GM10248 (cell line): ENCODE results near the gene MPL.

ENCODE experiments used
- CTCF ChIA-PET: fragments of 300-600 bp; sonication (Branson Sonifier 250); formaldehyde crosslinking; extraction: SDS; loops from one replicate; lab custom pipeline; 2021; ENCODE audit warnings: antibody characterized with exemption; lab: Yijun Ruan, JAX
- POLR2A ChIA-PET: fragments of 350-650 bp; sonication (Branson Sonifier 250); formaldehyde crosslinking; extraction: SDS; loops from one replicate; lab custom pipeline; 2020; ENCODE audit warnings: antibody characterized with exemption; lab: Yijun Ruan, JAX
- DNase-seq: peaks from one replicate; pipeline ENCODE4 v3.0.0; 2012; ENCODE audit errors: extremely low spot score
- CTCF ChIP-seq: IDR thresholded peaks from 2 replicates; pipeline ENCODE4 v1.5.1; 2012; ENCODE audit warnings: mild to moderate bottlenecking, low read depth; ENCODE audit errors: extremely low read depth, missing control alignments, control extremely low read depth

MPL gene

DNA sequence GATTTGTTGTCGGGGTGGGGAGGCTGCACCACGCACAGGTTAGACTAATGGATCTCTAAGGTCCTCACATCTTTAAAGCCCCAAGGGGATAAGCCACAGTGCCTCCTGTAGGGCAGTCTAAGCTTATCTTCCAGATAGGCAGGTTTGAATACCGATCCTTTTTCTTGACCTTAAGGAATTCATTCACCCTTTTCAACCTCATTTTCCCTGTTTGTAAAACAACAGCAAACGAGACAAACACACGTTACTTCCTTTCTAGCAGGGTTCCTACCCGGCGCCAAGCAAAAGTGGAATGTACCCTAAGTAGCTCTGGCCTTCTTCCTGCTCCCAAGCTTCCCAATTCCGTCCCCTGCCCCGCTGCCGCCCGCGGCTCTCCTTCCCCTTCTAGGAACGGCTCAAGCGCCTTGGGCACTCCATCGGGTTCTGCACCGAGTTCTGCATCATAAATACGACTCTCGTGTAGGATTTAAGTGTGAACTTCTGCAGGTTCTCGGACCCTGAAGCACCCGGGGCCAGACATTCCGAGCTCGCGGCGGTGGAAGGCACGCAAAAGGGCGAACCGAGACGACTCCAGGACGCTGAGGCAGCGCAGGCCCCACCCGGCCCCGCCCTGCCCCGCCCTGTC is 20.6 kb downstream of the MPL start:
- TF ChIP-seq CTCF, result peak; percentile 44
- peak; percentile 71 for DNase-seq
- POLR2A ChIA-PET, result interaction anchor here (0.6 to 1.6 kb wide), 5 partner anchors 9 to 402 kb away, joined by 3 to 13 read pairs (median 4); partner anchors contain the start of gene ELOVL1
- CTCF ChIA-PET, result interaction anchor here (0.8 to 3.0 kb wide), 9 partner anchors 9 to 132 kb away, joined by 3 to 12 read pairs (median 4); partner anchors contain the start of gene ELOVL1

DNA sequence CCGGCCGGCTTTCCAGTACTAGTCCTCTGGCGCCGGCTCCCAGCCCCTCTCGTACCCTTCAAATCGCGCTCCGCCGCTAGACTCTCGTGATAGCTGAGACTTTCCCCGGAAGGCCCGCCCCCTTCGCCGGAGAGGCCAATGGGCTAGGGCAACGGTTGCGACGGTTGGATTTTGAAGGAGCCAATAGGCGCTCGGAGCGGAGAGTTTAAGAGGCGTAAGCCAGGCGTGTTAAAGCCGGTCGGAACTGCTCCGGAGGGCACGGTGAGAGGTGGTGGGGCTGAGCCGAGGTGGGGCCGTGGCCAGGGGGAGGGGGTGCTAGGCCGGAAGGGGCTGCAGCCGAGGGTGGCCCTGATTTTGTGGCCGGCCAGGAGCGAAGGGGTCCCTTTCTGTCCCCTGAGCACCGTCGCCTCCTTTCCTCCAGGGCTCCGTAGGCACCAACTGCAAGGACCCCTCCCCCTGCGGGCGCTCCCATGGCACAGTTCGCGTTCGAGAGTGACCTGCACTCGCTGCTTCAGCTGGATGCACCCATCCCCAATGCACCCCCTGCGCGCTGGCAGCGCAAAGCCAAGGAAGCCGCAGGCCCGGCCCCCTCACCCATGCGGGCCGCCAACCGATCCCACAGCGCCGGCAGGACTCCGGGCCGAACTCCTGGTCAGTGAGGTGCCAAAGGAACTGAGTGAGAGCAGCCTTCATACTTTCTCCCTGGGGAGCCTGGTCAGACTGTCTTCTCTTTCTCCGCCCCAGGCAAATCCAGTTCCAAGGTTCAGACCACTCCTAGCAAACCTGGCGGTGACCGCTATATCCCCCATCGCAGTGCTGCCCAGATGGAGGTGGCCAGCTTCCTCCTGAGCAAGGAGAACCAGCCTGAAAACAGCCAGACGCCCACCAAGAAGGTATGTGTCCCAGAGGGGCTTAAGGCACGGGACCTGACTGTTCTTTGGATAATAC is 21.4 kb downstream of the MPL start, which contains the start of gene CDC20:
Gene CDC20, plus strand, starts transcription at position 236 of the 948 bp plus-strand sequence. Its CDS starts 235 bp downstream, at position 471.
- DNase-seq, result peak; percentile 97
- POLR2A ChIA-PET, result interaction anchor here (0.6 to 1.6 kb wide), 5 partner anchors 8 to 403 kb away, joined by 3 to 13 read pairs (median 4); partner anchors contain the start of gene ELOVL1
- CTCF ChIA-PET, result interaction anchor here (1.0 to 3.0 kb wide), 7 partner anchors 9 to 133 kb away, joined by 3 to 12 read pairs (median 5); partner anchors contain the start of gene ELOVL1
- TF ChIP-seq CTCF, result no peak

DNA sequence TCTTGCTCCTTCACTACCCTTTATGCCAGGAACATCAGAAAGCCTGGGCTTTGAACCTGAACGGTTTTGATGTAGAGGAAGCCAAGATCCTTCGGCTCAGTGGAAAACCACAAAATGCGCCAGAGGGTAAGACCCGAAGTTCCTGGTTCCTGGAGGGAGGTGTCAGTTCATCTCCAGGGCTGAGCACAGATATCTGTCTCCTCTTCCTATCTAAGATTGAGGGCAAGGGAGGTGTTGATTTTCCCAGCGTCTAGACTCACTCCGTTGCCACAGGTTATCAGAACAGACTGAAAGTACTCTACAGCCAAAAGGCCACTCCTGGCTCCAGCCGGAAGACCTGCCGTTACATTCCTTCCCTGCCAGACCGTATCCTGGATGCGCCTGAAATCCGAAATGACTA is 22.1 kb downstream of the MPL start:
- no peak for TF ChIP-seq CTCF
- CTCF ChIA-PET, result interaction anchor here (1.0 kb wide), 1 partner anchor 8 kb away, joined by 3 read pairs; the partner anchor contains the start of gene ELOVL1
- no peak for DNase-seq
- POLR2A ChIA-PET, result no interaction called here

DNA sequence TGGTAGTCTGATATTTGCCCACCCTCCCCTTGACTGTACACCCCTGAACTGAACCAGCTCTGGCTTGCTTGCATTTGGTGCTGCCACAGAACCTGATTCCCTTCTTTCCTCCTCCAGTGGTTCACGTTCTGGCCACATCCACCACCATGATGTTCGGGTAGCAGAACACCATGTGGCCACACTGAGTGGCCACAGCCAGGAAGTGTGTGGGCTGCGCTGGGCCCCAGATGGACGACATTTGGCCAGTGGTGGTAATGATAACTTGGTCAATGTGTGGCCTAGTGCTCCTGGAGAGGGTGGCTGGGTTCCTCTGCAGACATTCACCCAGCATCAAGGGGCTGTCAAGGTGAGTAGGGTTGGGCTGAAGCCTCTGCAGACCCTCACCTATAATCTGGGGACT is 23.0 kb downstream of the MPL start:
- ChIA-PET CTCF (interaction anchor here (0.8 to 1.0 kb wide), 2 partner anchors 8 to 134 kb away, joined by 3 to 4 read pairs; partner anchors contain the start of gene ELOVL1), POLR2A (no interaction called here)
- no peak for DNase-seq
- no peak for TF ChIP-seq CTCF

DNA sequence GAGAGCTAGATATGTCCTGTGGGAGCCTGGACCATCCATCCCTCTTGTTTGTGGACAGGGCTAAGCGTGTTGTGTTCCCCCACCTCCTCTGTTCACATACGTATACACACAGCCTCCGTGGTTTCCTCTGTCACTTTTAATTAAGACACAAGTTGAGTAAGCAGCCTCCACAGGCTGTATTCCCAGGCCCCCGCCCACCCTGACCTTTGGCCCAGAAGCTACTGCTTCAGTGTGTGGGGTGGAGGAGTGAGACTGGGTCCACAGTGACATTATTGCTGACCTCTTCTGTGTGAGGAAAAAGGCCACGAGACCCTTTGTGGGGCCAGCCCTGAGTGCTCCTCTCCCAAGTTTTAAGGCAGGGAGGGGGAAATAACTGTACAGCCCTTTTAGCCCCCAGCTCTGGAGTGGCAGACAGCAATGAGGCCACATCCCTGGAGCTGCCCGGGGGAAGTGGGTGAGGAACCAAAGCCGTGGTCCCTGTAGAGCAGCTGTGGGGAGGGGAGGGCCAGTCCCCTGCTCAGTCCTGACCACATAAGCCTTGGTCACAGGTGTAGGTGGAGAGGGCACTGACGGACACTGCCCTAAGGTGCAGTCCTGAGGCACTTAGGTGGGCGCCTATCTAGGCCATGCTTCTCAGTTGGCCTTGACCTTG is 25.8 kb downstream of the MPL start:
- CTCF ChIA-PET, result no interaction called here
- no peak for DNase-seq
- TF ChIP-seq CTCF, result no peak
- POLR2A ChIA-PET, result no interaction called here
